Natural killer cell treated with Interleukin-12 subunit alpha and Interleukin-12 subunit beta and Interleukin-15 and Interleukin-18, amount 100 ng/mL, for 72 hours (primary cell): ENCODE measurements around the gene CACNA2D1. TPM values are rescaled to one million over a fixed set of nuclear protein-coding genes. Genes with fewer than 3 reads are reported as not detected.
"Not testable (repeated sequence)": the region's sequence is repeated elsewhere in the genome, so short reads cannot be mapped to it uniquely, and the experiment has no call there.

Experiments
- ATAC-seq, 2 donors: fragments of 150-1000 bp; cut with Tn5 transposase in 1 of 2; sonication (Bioruptor Pico), chemical (Tn5 transposase) in 1 of 2; 2 replicates each; pipeline ENCODE4 v1.10.0; 2021
- DNase-seq: peaks from one replicate; pipeline ENCODE4 v3.0.0; 2022; ENCODE audit warnings: low spot score
- H3K27ac Mint-ChIP-seq, 2 donors: 1 replicate in 1 of 2; 2 replicates in 1 of 2; pipeline ENCODE4 v1.8.0; 2022; ENCODE audit warnings: mixed read lengths in 2 of 2, mild to moderate bottlenecking in 1 of 2, moderate library complexity in 1 of 2
- H3K27me3 Mint-ChIP-seq, 2 donors: 1 replicate in 1 of 2; 2 replicates in 1 of 2; pipeline ENCODE4 v1.8.0; 2022; ENCODE audit warnings: mixed read lengths in 2 of 2
- H3K36me3 Mint-ChIP-seq: one replicate; pipeline ENCODE4 v1.8.0; 2022; ENCODE audit warnings: mixed read lengths
- H3K4me1 Mint-ChIP-seq, 2 donors: 1 replicate in 1 of 2; 2 replicates in 1 of 2; pipeline ENCODE4 v1.8.0; 2022; ENCODE audit warnings: low read depth in 2 of 2, mixed read lengths in 2 of 2, mild to moderate bottlenecking in 1 of 2
- H3K4me3 Mint-ChIP-seq: one replicate; pipeline ENCODE4 v1.8.0; 2022; ENCODE audit warnings: mixed read lengths
- H3K9me3 Mint-ChIP-seq: 2 replicates; pipeline ENCODE4 v1.8.0; 2022; ENCODE audit warnings: mixed read lengths
- total RNA-seq, 2 donors: library from RNA; stranded (reverse); gene quantifications; one replicate each; pipeline ENCODE4 v1.2.3, GENCODE V29; 2022

CACNA2D1 gene
- total RNA-seq, 2 donors from 2014 or later: not detected

DNA sequence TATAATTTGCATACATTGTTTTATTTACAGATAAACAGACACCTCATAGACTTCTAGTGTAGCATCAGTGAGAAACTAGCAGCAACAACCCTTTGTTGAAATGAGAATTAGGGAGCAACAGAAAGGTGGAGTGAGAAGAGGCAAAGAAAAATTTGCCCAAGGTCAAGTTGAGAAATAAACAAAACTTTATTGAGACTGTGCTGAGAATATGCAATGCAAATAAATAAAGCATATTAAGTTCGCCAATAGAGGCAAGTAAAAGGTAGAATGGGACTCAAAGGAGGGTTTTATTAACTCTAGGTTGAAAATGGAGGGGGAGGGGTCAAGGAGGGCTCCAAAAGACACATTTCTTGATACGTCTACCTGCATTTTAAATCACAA is 49.7 kb downstream of the CACNA2D1 start:
- no peak overlapping the region for H3K27ac Mint-ChIP-seq
- H3K27me3 Mint-ChIP-seq: no peaks in the 10 kb centered on the region
- H3K9me3 Mint-ChIP-seq: no peaks in the 10 kb centered on the region
- ATAC-seq (no peak), DNase-seq (no peak)
- H3K4me1 Mint-ChIP-seq: no peaks in the 10 kb centered on the region
- H3K4me3 Mint-ChIP-seq: no peak overlapping the region
- H3K36me3 Mint-ChIP-seq: no peaks in the 10 kb centered on the region

DNA sequence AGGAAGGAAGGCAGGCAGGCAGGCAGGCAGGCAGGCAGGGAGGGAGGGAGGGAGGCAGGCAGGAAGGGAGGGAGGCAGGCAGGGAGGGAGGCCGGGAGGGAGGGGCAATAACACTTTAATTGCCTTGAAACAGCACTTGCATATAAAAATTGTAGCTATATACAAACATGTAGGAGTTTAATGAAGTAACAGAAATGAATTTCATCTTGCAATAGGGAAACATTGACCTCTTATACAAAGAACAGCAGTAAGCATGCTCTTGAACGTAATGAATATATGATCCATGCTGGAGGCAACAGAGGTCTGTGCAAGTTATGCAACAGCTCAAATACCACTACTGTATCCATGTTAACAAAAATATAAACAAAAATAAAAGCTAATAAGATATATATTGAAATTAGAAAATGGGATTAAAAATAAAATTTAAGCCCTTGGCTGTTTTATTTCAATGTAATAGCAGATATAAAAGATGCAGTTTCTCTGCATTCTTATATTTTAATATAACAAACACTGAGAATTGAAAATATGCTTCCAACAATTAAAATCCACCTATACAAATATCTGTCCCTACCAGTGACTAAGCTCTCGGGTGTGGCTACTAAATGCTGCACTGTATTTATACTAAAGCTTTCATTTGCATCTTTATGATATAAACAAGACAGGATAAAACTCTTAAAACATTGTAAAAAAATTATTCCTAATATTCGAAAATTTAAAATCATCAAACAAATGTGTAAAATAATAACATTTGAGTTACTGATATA is 50.3 kb downstream of the CACNA2D1 start:
- no peak overlapping the region for H3K27ac Mint-ChIP-seq
- DNase-seq (no peak), ATAC-seq (no peak)
- no peaks in the 10 kb centered on the region for H3K9me3 Mint-ChIP-seq
- no peak overlapping the region for H3K4me3 Mint-ChIP-seq
- no peaks in the 10 kb centered on the region for H3K27me3 Mint-ChIP-seq
- H3K4me1 Mint-ChIP-seq: no peaks in the 10 kb centered on the region
- no peaks in the 10 kb centered on the region for H3K36me3 Mint-ChIP-seq

DNA sequence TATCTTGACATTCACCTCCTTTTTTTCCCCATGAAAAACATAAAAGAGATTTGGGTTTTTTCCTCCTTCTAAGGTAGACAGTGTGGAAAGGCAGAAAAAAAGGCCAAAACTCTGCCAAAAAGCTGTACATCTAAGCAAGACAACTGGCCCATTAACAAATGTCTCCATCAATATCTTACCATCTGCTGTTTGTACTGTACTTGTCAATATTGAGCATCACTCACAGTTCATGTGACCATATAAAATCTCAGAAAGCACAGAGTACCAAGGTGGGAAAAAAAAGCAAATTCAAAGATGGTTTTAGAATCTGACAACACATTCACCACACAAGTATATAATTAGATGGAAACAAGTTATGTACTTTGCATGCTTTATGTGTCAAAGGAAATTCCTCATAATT is 52.6 kb downstream of the CACNA2D1 start:
- ATAC-seq (no peak), DNase-seq (no peak)
- Mint-ChIP-seq H3K27ac (no peak overlapping the region), H3K4me1 (no peaks in the 10 kb centered on the region), H3K9me3 (no peaks in the 10 kb centered on the region), H3K4me3 (no peak overlapping the region), H3K36me3 (no peaks in the 10 kb centered on the region), H3K27me3 (no peaks in the 10 kb centered on the region)

DNA sequence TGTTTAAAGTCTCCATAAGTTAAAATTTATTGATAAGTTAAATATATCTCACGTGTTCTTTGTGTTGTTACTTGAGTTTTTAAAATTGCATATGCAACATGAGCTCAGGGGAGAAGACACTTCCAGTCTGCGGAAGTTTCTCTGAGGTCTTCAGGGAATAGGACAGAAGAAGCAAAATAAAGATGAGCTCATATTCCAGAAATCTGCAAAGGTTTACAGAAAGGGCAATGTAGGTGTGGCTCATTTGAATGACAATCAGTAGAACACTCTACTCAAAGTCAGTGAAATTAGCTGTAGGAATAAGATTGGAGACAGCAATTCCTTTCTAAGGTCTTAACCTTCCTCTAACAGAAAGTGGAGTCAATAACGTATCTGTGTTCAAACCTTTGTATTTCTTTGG is 53.7 kb downstream of the CACNA2D1 start:
- Mint-ChIP-seq H3K27me3 (no peaks in the 10 kb centered on the region), H3K36me3 (no peaks in the 10 kb centered on the region), H3K4me1 (no peaks in the 10 kb centered on the region), H3K27ac (no peak overlapping the region), H3K4me3 (no peak overlapping the region), H3K9me3 (no peaks in the 10 kb centered on the region)
- DNase-seq: no peak
- no peak for ATAC-seq

DNA sequence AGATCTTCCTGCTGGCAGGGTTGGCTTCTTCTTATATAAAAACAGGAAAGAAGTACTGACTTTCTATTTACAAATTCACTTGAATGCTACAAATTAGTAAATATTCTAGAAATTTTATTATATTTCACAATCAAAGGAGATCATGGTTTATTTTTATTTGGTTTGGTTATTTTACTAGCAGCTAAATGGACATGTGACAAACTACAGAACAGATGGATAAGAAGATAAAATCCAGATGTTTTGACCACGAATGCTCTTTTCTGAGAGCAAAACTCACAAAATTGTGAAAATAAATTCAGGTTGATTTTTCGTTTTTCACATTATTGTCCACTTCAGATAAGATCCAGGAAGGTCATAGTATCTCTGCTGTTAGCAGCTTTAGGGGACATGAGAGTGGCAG is 55.4 kb downstream of the CACNA2D1 start:
- Mint-ChIP-seq H3K27ac (no peak overlapping the region), H3K27me3 (no peaks in the 10 kb centered on the region), H3K36me3 (no peaks in the 10 kb centered on the region), H3K4me1 (no peaks in the 10 kb centered on the region), H3K4me3 (no peak overlapping the region), H3K9me3 (no peaks in the 10 kb centered on the region)
- ATAC-seq (no peak), DNase-seq (no peak)

DNA sequence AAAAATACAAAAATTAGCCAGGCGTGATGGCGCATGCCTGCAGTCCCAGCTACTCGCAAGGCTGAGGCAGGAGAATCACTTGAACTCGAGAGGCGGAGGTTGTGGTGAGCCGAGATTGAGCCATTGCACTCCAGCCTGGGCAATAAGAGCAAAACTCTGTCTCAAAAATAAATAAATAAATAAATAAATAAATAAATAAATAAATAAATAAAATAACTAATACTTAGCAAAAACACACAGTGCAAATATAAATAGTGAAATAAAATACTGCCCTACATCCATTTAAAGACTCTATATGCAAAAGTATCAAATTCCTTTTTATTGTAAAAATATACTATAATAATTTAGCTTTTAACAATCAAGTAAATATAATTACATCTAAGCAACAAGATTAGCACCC is 57.0 kb downstream of the CACNA2D1 start:
- H3K4me1 Mint-ChIP-seq, H3K9me3 Mint-ChIP-seq, H3K36me3 Mint-ChIP-seq, H3K27me3 Mint-ChIP-seq, H3K27ac Mint-ChIP-seq, H3K4me3 Mint-ChIP-seq, DNase-seq, ATAC-seq: not testable (repeated sequence)

DNA sequence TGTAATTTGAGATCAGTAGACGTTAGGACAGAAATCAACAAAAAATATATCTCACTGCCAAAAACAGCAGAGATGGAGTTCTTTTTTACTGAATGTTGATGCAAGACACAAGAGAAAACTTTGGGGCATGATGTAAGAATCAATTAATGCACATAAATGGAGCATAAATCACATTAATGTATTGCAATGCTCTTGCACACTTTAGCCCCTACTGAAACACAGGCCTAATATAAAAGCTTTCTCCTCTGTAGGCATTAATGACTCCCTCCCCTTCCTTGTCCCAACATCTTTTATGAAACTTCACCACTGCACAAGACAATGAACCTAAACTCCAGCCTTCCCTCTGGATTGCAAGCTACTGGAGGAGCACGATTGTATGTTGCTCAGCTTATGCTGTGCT is 58.8 kb downstream of the CACNA2D1 start:
- ATAC-seq (no peak), DNase-seq (no peak)
- Mint-ChIP-seq H3K36me3 (no peaks in the 10 kb centered on the region), H3K27ac (no peak overlapping the region), H3K9me3 (no peaks in the 10 kb centered on the region), H3K27me3 (no peaks in the 10 kb centered on the region), H3K4me1 (no peaks in the 10 kb centered on the region), H3K4me3 (no peak overlapping the region)

DNA sequence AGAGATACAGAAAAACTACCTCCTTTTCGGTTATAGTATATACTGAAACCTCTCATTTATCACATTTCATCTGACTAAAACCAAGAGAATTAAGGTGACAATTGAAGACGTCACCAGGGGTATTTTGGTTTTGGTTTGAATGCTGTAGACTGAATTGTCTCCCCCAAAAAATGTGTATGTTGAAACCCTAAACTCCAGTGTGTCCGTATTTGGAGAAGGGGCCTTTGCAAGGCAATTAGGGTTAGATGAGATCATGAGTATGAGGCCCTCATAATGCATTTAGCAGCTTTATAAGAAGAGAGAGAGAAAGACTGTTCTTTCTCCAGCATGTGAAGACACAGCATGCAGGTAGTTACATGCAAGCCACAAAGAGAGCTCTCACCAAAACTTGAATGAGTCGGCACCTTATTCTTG is 59.5 kb downstream of the CACNA2D1 start:
- DNase-seq (no peak), ATAC-seq (no peak)
- no peak overlapping the region for H3K4me3 Mint-ChIP-seq
- no peaks in the 10 kb centered on the region for H3K27me3 Mint-ChIP-seq
- H3K27ac Mint-ChIP-seq: no peak overlapping the region
- H3K9me3 Mint-ChIP-seq: no peaks in the 10 kb centered on the region
- no peaks in the 10 kb centered on the region for H3K4me1 Mint-ChIP-seq
- no peaks in the 10 kb centered on the region for H3K36me3 Mint-ChIP-seq

DNA sequence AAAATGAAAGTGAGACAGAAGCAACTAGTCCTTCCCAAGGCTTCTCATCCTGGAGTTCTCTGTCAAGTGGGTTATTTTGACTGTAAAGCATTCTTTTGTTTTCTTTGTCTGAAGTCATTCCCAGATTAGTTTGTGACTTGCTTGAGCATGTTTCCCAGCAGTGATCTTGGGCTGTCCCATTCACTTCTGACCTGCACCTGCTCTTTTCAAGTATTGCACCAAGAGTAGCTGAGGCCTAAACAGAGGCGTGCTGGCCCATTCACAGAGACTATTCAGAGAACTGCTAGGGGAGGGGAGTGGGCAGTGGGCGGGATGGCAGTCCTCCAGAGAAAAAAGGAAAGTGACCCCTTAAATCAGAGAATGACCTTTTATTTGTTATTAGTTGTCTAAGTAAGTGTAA is 61.3 kb downstream of the CACNA2D1 start:
- Mint-ChIP-seq H3K4me3 (no peak overlapping the region), H3K9me3 (no peaks in the 10 kb centered on the region), H3K27ac (no peak overlapping the region), H3K4me1 (no peaks in the 10 kb centered on the region), H3K36me3 (no peaks in the 10 kb centered on the region), H3K27me3 (no peaks in the 10 kb centered on the region)
- ATAC-seq (no peak), DNase-seq (no peak)

DNA sequence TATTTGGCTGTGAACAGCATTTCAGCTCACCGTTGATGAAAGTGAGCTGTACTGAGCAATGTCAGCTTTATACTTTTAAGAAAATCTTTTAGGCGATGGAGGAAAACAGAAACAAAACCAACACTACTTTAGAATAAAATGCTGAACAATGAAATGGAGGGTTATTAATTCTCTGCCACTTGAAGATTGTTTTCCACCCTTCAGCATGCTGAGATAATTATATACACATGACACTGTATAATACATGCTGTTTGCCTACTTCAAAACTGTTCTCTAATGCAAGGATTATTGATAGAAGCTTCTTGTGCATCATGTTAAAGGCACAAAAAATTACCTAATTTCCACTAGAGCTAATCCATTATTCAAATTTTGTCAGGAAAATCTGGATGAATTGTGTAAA is 66.8 kb downstream of the CACNA2D1 start:
- H3K27ac Mint-ChIP-seq: no peak overlapping the region
- no peaks in the 10 kb centered on the region for H3K36me3 Mint-ChIP-seq
- no peak overlapping the region for H3K4me3 Mint-ChIP-seq
- peaks cover 3% of the 10 kb centered on the region for H3K9me3 Mint-ChIP-seq
- no peaks in the 10 kb centered on the region for H3K4me1 Mint-ChIP-seq
- no peak for ATAC-seq
- no peak for DNase-seq
- H3K27me3 Mint-ChIP-seq: no peaks in the 10 kb centered on the region

DNA sequence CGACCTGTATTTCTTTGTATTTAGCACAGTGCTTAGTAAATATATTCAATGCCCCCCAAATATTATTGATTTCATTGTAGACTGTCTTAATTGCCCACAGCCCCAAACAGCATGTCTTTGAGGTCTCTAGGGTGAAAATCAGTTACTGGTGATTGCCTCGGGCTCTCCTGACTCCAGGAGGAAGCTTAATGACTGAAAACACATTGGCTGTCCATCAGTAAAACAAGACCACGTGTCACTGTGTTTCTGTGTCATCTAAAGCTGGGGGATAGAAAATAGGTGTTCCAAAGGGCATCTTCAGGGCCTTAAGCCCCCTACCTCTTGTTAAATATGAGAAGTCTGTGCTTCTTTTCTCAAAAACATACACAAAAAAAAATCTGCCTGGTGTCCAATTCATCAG is 67.9 kb downstream of the CACNA2D1 start:
- Mint-ChIP-seq H3K36me3 (no peaks in the 10 kb centered on the region), H3K27me3 (no peaks in the 10 kb centered on the region), H3K9me3 (peaks cover 3% of the 10 kb centered on the region)

DNA sequence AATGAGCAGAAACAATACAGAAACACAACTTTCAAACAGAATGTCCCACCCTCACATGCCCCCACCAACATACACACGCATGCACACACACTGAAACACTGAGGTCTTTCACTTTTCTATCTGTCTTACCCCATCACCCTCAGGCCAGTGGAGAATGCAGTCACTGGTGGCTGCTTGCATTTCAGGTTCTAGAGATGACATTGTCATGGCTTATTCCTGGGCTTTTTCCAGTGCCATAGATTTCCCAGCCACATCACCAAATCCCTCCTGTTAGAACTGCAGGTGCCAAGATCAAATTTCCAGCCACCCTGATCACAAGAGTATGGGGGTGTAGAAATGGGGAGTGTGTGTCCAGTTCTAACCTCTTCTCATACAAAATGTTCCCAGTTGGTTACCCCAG is 68.4 kb downstream of the CACNA2D1 start:
- Mint-ChIP-seq H3K27me3 (no peaks in the 10 kb centered on the region), H3K36me3 (no peaks in the 10 kb centered on the region), H3K4me1 (no peaks in the 10 kb centered on the region), H3K4me3 (no peak overlapping the region), H3K9me3 (peaks cover 3% of the 10 kb centered on the region), H3K27ac (no peak overlapping the region)
- no peak for ATAC-seq
- no peak for DNase-seq

More for the DNA sequence above, 67.9 kb downstream of the CACNA2D1 start:
- DNase-seq (no peak), ATAC-seq (no peak)
- no peaks in the 10 kb centered on the region for H3K4me1 Mint-ChIP-seq
- no peak overlapping the region for H3K27ac Mint-ChIP-seq
- no peak overlapping the region for H3K4me3 Mint-ChIP-seq

DNA sequence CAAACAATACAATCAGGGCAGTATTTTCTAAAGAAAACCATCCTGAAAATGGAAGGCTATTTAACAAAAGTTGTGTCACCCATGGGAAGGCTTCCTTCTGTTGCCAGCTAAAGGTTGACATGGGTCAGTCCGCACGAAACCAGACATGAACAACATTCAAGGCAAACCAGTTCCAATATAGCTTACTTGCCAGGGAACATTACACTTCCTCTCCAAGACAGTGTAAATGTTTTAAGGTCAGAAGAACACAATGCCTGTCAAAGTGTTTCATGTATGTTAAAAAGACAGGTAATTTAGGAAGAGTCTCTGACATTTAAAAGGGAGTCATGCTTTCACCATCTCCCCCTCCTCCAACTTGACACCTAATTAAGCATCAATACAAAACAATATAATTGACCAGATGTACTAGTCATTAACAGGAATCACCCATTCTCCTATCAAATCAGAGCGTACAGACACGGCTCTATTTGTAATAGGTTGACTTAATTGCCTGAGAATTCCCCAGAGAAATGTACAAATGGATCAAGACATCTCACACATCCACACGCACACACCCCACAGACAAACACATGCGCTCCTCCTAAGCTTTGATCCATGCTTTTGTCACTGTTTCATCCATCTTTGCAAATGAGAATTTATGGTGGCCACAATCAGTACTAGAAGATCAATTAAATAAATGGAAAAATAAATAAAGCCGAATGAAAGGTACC is 69.5 kb downstream of the CACNA2D1 start:
- ATAC-seq (no peak), DNase-seq (no peak)
- H3K4me1 Mint-ChIP-seq: no peaks in the 10 kb centered on the region
- peaks cover 3% of the 10 kb centered on the region for H3K9me3 Mint-ChIP-seq
- no peaks in the 10 kb centered on the region for H3K27me3 Mint-ChIP-seq
- no peaks in the 10 kb centered on the region for H3K36me3 Mint-ChIP-seq
- no peak overlapping the region for H3K27ac Mint-ChIP-seq
- no peak overlapping the region for H3K4me3 Mint-ChIP-seq

DNA sequence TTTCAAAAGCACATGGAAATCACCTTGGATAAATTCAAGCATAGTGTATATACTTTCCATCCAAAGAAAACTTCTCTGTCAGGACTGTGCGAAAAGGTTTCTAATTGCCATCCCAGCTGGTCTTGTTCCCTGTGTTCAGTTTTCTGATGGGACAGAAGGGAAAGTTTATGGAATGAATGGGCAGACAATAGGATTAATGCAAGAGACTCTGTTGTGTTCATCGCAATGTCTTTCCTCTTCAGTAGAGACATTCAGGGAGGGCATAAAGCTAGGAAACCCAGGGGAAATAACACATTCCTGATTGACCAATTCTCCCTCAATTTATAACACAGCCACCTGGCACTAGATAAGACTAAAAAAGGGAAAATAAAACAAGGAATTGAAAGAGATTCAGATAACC is 78.9 kb downstream of the CACNA2D1 start:
- Mint-ChIP-seq H3K4me1 (no peaks in the 10 kb centered on the region), H3K36me3 (no peaks in the 10 kb centered on the region), H3K4me3 (no peak overlapping the region), H3K27ac (no peak overlapping the region), H3K9me3 (peaks cover 4% of the 10 kb centered on the region), H3K27me3 (no peaks in the 10 kb centered on the region)
- ATAC-seq: no peak
- DNase-seq: no peak

DNA sequence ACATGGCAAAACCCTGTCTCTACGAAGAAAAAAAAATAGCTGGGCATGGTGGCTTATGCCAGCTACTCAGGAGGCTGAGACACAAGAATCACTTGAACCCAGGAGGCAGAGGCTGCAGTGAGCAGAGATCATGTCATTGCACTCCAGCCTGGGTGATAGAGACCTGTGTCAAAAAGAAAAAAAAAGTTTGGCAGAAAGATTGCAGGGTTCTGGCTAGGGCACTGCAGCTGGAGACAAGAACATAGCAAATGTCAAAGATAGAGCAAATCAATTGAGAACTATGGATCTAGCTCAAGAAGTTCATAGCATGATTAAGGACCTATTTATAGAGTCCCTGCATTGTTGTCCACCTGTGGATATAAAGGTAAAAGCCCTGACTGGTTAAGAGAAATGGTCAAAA is 79.5 kb downstream of the CACNA2D1 start:
- peaks cover 7% of the 10 kb centered on the region for H3K9me3 Mint-ChIP-seq
- no peak for DNase-seq

More for the DNA sequence above, 79.5 kb downstream of the CACNA2D1 start:
- H3K4me1 Mint-ChIP-seq: no peaks in the 10 kb centered on the region
- no peaks in the 10 kb centered on the region for H3K27me3 Mint-ChIP-seq
- no peaks in the 10 kb centered on the region for H3K36me3 Mint-ChIP-seq
- ATAC-seq: no peak
- no peak overlapping the region for H3K27ac Mint-ChIP-seq
- no peak overlapping the region for H3K4me3 Mint-ChIP-seq
